HG03520 (cell line): ENCODE results near the gene CCDC92.
"Not testable (repeated sequence)": the region's sequence is repeated elsewhere in the genome, so short reads cannot be mapped to it uniquely, and the experiment has no call there.

ENCODE experiments used
- ATAC-seq: cut with Tn5 transposase; IDR thresholded peaks from one replicate; pipeline ENCODE4 v1.9.1; 2021; ENCODE audit warnings: mild to moderate bottlenecking, moderate library complexity; ENCODE audit not compliant: unreplicated experiment

CCDC92 gene

GRCh38 chr12:123912415-123913380 lies 59.9 kb downstream of the CCDC92 start:
- no peak for ATAC-seq

GRCh38 chr12:123911672-123912409 lies 60.8 kb downstream of the CCDC92 start:
- not testable (repeated sequence) for ATAC-seq

- ATAC-seq: no peak
Observed at GRCh38 chr12:123910761-123911193, 61.9 kb downstream of the CCDC92 start.

- no peak for ATAC-seq
Observed at GRCh38 chr12:123910057-123910456, 62.6 kb downstream of the CCDC92 start.

- no peak for ATAC-seq
Observed at GRCh38 chr12:123908884-123909725, 63.5 kb downstream of the CCDC92 start.

GRCh38 chr12:123907726-123908476 lies 64.7 kb downstream of the CCDC92 start:
- no peak for ATAC-seq

GRCh38 chr12:123906711-123907420 lies 65.8 kb downstream of the CCDC92 start:
- ATAC-seq: no peak

GRCh38 chr12:123905319-123905925 lies 67.2 kb downstream of the CCDC92 start:
- no peak for ATAC-seq

- ATAC-seq: no peak
Observed at GRCh38 chr12:123903301-123904065, 69.1 kb downstream of the CCDC92 start.

- no peak for ATAC-seq
Observed at GRCh38 chr12:123902821-123903220, 69.8 kb downstream of the CCDC92 start.

- ATAC-seq: no peak
Observed at GRCh38 chr12:123900871-123901376, 71.7 kb downstream of the CCDC92 start.

GRCh38 chr12:123899368-123899767 lies 73.3 kb downstream of the CCDC92 start:
- ATAC-seq: no peak

GRCh38 chr12:123898673-123899072 lies 74.0 kb downstream of the CCDC92 start:
- ATAC-seq: no peak

- no peak for ATAC-seq
Observed at GRCh38 chr12:123897221-123897620, 75.4 kb downstream of the CCDC92 start.

GRCh38 chr12:123896767-123897166 lies 75.9 kb downstream of the CCDC92 start:
- ATAC-seq: no peak

GRCh38 chr12:123895451-123895850 lies 77.2 kb downstream of the CCDC92 start:
- no peak for ATAC-seq

- ATAC-seq: no peak
Observed at GRCh38 chr12:123894823-123895345, 77.7 kb downstream of the CCDC92 start.

GRCh38 chr12:123893276-123893675 lies 79.4 kb downstream of the CCDC92 start:
- ATAC-seq: no peak
